ENCODE results near the gene ZNF133.

ZNF133 gene

GRCh38 chr20:18254615-18255014, 33.7 kb upstream of the ZNF133 start:
- TF ChIP-seq MAX (IDR thresholded peaks at IDR 0.05), result no peak
- no peak for TF ChIP-seq NFIC (IDR thresholded peaks at IDR 0.05)
- TF ChIP-seq RAD21 (IDR thresholded peaks at IDR 0.05; ENCODE audit: low read depth), result no peak
- no peak for TF ChIP-seq TCF12 (IDR thresholded peaks at IDR 0.05; ENCODE audit: low read depth)
- no peak for TF ChIP-seq EP300 (IDR thresholded peaks at IDR 0.05; ENCODE audit: borderline replicate concordance)
- TF ChIP-seq FOXM1 (IDR thresholded peaks at IDR 0.05; ENCODE audit: borderline replicate concordance, low read depth), result no peak
- no peak for TF ChIP-seq TAF1 (IDR thresholded peaks at IDR 0.05; ENCODE audit: low read depth)
- TF ChIP-seq CEBPB (IDR thresholded peaks at IDR 0.05), result no peak
- TF ChIP-seq ZBTB7A (IDR thresholded peaks at IDR 0.05; ENCODE audit: low read depth), result no peak
- TF ChIP-seq, protein P1, sequence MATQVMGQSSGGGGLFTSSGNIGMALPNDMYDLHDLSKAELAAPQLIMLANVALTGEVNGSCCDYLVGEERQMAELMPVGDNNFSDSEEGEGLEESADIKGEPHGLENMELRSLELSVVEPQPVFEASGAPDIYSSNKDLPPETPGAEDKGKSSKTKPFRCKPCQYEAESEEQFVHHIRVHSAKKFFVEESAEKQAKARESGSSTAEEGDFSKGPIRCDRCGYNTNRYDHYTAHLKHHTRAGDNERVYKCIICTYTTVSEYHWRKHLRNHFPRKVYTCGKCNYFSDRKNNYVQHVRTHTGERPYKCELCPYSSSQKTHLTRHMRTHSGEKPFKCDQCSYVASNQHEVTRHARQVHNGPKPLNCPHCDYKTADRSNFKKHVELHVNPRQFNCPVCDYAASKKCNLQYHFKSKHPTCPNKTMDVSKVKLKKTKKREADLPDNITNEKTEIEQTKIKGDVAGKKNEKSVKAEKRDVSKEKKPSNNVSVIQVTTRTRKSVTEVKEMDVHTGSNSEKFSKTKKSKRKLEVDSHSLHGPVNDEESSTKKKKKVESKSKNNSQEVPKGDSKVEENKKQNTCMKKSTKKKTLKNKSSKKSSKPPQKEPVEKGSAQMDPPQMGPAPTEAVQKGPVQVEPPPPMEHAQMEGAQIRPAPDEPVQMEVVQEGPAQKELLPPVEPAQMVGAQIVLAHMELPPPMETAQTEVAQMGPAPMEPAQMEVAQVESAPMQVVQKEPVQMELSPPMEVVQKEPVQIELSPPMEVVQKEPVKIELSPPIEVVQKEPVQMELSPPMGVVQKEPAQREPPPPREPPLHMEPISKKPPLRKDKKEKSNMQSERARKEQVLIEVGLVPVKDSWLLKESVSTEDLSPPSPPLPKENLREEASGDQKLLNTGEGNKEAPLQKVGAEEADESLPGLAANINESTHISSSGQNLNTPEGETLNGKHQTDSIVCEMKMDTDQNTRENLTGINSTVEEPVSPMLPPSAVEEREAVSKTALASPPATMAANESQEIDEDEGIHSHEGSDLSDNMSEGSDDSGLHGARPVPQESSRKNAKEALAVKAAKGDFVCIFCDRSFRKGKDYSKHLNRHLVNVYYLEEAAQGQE (IDR thresholded peaks at IDR 0.05; ENCODE audit: low read depth), result no peak
- no peak for TF ChIP-seq EGR1 (IDR thresholded peaks at IDR 0.05)
- TF ChIP-seq TEAD4 (IDR thresholded peaks at IDR 0.05), result no peak
- no peak for TF ChIP-seq USF1 (IDR thresholded peaks at IDR 0.05)

GRCh38 chr20:18255526-18255925, 32.8 kb upstream of the ZNF133 start:
- TF ChIP-seq TEAD4 (IDR thresholded peaks at IDR 0.05) (no peak), CREB1 (IDR thresholded peaks at IDR 0.05; ENCODE audit: low read depth) (no peak), FOXM1 (IDR thresholded peaks at IDR 0.05; ENCODE audit: borderline replicate concordance, low read depth) (no peak), RAD21 (IDR thresholded peaks at IDR 0.05; ENCODE audit: low read depth) (no peak), USF1 (IDR thresholded peaks at IDR 0.05) (no peak), ZBTB7A (IDR thresholded peaks at IDR 0.05; ENCODE audit: low read depth) (no peak), YY1 (IDR thresholded peaks at IDR 0.05; ENCODE audit: low read depth) (no peak), EGR1 (IDR thresholded peaks at IDR 0.05) (no peak), EP300 (IDR thresholded peaks at IDR 0.05; ENCODE audit: borderline replicate concordance) (no peak), TCF12 (IDR thresholded peaks at IDR 0.05; ENCODE audit: low read depth) (no peak), CEBPB (IDR thresholded peaks at IDR 0.05) (no peak), MAX (IDR thresholded peaks at IDR 0.05) (no peak), TAF1 (IDR thresholded peaks at IDR 0.05; ENCODE audit: low read depth) (no peak), NFIC (IDR thresholded peaks at IDR 0.05) (no peak)
- TF ChIP-seq, protein P1 (IDR thresholded peaks at IDR 0.05; ENCODE audit: low read depth), result no peak

DNA sequence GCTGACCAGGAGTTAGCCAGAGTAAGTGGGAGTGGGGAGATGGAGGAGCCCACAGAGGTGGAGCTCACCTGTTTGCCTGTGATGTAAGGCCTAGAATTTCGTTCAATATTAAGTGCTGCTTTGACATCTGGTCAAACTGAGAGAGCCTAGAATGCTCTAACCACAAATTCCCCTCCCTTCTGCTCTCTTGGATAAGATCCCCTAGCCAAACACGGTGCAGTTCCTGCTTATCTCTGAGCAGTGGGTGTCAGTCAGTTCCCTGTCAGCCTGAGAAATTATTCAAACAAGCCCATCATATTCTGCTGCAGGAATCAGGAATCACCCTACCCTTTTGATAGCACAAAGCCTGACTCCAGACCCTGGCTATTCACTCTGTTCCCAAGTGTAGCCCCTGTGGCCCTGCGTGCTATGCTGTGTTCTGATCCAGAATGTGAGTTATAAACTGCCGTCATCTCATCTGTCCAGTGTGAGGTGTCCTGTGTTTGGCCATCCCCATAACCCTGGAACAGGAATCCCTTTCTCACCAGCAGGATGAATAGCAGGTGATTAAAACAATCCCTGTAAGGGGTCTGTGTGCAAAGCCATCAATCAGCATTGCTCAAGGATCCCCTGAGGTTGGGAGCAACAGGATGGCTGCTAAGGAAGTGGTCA, 31.8 kb upstream of the ZNF133 start:
- no peak for TF ChIP-seq TCF12 (IDR thresholded peaks at IDR 0.05; ENCODE audit: low read depth)
- no peak for TF ChIP-seq USF1 (IDR thresholded peaks at IDR 0.05)
- no peak for TF ChIP-seq EP300 (IDR thresholded peaks at IDR 0.05; ENCODE audit: borderline replicate concordance)
- TF ChIP-seq RAD21 (IDR thresholded peaks at IDR 0.05; ENCODE audit: low read depth), result no peak
- no peak for TF ChIP-seq EGR1 (IDR thresholded peaks at IDR 0.05)
- no peak for TF ChIP-seq CREB1 (IDR thresholded peaks at IDR 0.05; ENCODE audit: low read depth)
- no peak for TF ChIP-seq TAF1 (IDR thresholded peaks at IDR 0.05; ENCODE audit: low read depth)
- no peak for TF ChIP-seq MAX (IDR thresholded peaks at IDR 0.05)
- no peak for TF ChIP-seq NFIC (IDR thresholded peaks at IDR 0.05)
- no peak for TF ChIP-seq YY1 (IDR thresholded peaks at IDR 0.05; ENCODE audit: low read depth)
- TF ChIP-seq TEAD4 (IDR thresholded peaks at IDR 0.05), result no peak
- TF ChIP-seq, protein P1 (IDR thresholded peaks at IDR 0.05; ENCODE audit: low read depth), result no peak
- TF ChIP-seq ZBTB7A (IDR thresholded peaks at IDR 0.05; ENCODE audit: low read depth), result no peak
